PC-9 (cell line): ENCODE measurements around the gene ATP2B2. TPM values are rescaled to one million over a fixed set of nuclear protein-coding genes. Genes with fewer than 3 reads are reported as not detected.

Experiments
- BruUV-seq: library from RNA; stranded (reverse); fragments of 400-500 nt; replicated peaks from 2 replicates; lab custom pipeline; 2021; lab: Mats Ljungman, UMichigan
- CTCF ChIA-PET: fragments of 300-600 bp; sonication (Branson Sonifier 250); formaldehyde crosslinking; loops from one replicate; lab custom pipeline; 2022; ENCODE audit warnings: antibody characterized with exemption; lab: Charles Lee
- POLR2A ChIA-PET: fragments of 300-600 bp; sonication (Branson Sonifier 250); formaldehyde crosslinking; loops from one replicate; lab custom pipeline; 2022; ENCODE audit warnings: antibody characterized with exemption; ENCODE audit not compliant: unreplicated experiment; lab: Charles Lee
- DNase-seq, 2 experiments: peaks; one replicate each; pipeline versions ENCODE4 v3.0.0 to v3.0.0-alpha.2; 2015 to 2022; ENCODE audit warnings: mixed read lengths in 1 of 2
- H2AFZ ChIP-seq: fragments of 200-600 bp; sonication (generic); 2 replicates; pipeline ENCODE4 v1.8.1; 2017; ENCODE audit warnings: antibody characterized with exemption
- H3F3A ChIP-seq: fragments of 200-600 bp; sonication (generic); 2 replicates; pipeline ENCODE4 v1.8.1; 2017; ENCODE audit warnings: antibody characterized with exemption, mild to moderate bottlenecking, low read depth; ENCODE audit not compliant: insufficient read depth
- H3K27ac ChIP-seq: fragments of 200-600 bp; sonication (generic); 2 replicates; pipeline ENCODE4 v1.6.1; 2016; ENCODE audit warnings: mixed run types
- H3K27me3 ChIP-seq: fragments of 200-600 bp; sonication (generic); 2 replicates; pipeline ENCODE4 v1.6.1; 2016; ENCODE audit warnings: low read depth, mixed run types; ENCODE audit not compliant: insufficient read depth
- H3K36me3 ChIP-seq: fragments of 200-600 bp; sonication (generic); 2 replicates; pipeline ENCODE4 v1.6.1; 2016; ENCODE audit warnings: low read depth, mixed run types
- H3K4me1 ChIP-seq: fragments of 200-600 bp; sonication (generic); replicated peaks from 2 replicates; pipeline ENCODE4 v1.6.1; 2016; ENCODE audit warnings: mixed run types; ENCODE audit not compliant: insufficient read depth
- H3K4me2 ChIP-seq: fragments of 200-600 bp; sonication (generic); 2 replicates; pipeline ENCODE4 v1.6.1; 2017; ENCODE audit warnings: mixed run types
- H3K4me3 ChIP-seq: fragments of 200-600 bp; sonication (generic); 2 replicates; pipeline ENCODE4 v1.6.1; 2016; ENCODE audit warnings: mixed run types
- H3K79me2 ChIP-seq: fragments of 200-600 bp; sonication (generic); 2 replicates; pipeline ENCODE4 v1.6.1; 2017; ENCODE audit warnings: low read depth, mixed run types
- H3K9me2 ChIP-seq: fragments of 200-600 bp; sonication (generic); 2 replicates; pipeline ENCODE4 v1.8.1; 2017; ENCODE audit warnings: mild to moderate bottlenecking; ENCODE audit not compliant: insufficient read depth
- H3K9me3 ChIP-seq: fragments of 200-600 bp; sonication (generic); 2 replicates; pipeline ENCODE4 v1.8.1; 2016; ENCODE audit warnings: low read depth; ENCODE audit not compliant: insufficient read depth
- H4K20me1 ChIP-seq: fragments of 200-600 bp; sonication (generic); 2 replicates; pipeline ENCODE4 v1.8.1; 2017; ENCODE audit not compliant: insufficient read depth
- EZH2 ChIP-seq: fragments of 200-600 bp; sonication (generic); IDR thresholded peaks from 2 replicates; pipeline ENCODE4 v1.8.0; 2017; ENCODE audit warnings: antibody characterized with exemption, low read depth
- intact Hi-C: fragments of 100-400 bp; cut with micrococcal nuclease; formaldehyde crosslinking; loops from one replicate; pipeline ENCODE4 v1.10.0; 2022; ENCODE audit not compliant: unreplicated experiment
- total RNA-seq: library from RNA; stranded (reverse); gene quantifications from 2 replicates; pipeline ENCODE4 v1.2.3, GENCODE V29; 2021
- TF ChIP-seq, protein P1 (sequence below): fragments of 200-600 bp; sonication (generic); conservative IDR thresholded peaks from 2 replicates; pipeline ENCODE4 v1.6.1; 2017; ENCODE audit warnings: mixed run types, antibody characterized with exemption, mild to moderate bottlenecking, moderate library complexity

ATP2B2 gene
- total RNA-seq, 1 experiment from 2014 or later, result not detected

DNA sequence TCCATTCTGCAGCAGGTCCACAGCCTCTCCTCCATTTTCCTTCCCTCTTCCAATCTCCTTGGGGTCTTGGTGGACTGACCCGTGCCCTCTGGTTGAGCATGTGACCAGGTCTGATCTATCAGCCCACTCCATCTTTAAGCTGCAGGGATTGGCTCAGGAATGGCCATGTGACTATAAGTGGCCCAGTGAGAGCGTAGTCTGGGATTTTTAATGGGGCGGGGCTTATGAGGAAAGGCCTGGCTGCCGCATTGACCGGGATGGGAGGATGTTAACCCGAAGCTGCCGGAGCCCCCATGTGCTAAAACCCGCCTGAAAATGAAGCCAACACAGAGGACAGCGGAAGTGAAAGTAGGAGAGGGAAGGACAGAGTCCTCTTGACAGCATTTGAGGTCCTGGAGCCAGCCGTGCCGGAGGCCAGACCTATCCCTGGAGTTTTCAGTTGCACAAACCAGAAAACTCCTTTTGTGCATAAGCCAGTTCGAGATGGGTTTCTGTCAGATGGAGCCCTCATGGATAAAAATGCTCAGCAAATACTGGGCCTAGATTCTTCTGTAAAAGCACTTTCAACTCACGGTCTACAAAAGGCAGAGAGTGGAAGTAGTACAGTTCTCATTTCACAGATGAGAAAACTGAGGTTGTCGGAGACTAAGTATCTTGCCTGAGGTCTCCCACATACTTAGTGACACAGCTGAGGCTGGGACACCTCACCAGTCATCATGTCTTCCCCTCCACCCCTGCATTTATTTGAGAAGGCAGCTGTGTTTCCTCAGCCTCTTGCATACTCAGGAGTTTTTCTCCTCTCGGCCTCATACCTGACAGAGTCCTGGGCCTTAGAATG, 61.9 kb downstream of the ATP2B2 start:
- POLR2A ChIA-PET, result no interaction called here
- Histone ChIP-seq H3K4me3 (no peak overlapping the region), H3K4me2 (no peak overlapping the region), H3F3A (no peaks in the 10 kb centered on the region), H3K4me1 (no peaks in the 10 kb centered on the region), H3K27me3 (peaks cover 97% of the 10 kb centered on the region), H3K9me2 (no peaks in the 10 kb centered on the region), H3K79me2 (no peaks in the 10 kb centered on the region), H3K36me3 (no peaks in the 10 kb centered on the region), H2AFZ (no peak overlapping the region), H3K27ac (no peak overlapping the region), H4K20me1 (no peaks in the 10 kb centered on the region), H3K9me3 (no peaks in the 10 kb centered on the region)
- intact Hi-C loops, result no loop called here
- no peak for TF ChIP-seq EZH2
- TF ChIP-seq, protein P1, sequence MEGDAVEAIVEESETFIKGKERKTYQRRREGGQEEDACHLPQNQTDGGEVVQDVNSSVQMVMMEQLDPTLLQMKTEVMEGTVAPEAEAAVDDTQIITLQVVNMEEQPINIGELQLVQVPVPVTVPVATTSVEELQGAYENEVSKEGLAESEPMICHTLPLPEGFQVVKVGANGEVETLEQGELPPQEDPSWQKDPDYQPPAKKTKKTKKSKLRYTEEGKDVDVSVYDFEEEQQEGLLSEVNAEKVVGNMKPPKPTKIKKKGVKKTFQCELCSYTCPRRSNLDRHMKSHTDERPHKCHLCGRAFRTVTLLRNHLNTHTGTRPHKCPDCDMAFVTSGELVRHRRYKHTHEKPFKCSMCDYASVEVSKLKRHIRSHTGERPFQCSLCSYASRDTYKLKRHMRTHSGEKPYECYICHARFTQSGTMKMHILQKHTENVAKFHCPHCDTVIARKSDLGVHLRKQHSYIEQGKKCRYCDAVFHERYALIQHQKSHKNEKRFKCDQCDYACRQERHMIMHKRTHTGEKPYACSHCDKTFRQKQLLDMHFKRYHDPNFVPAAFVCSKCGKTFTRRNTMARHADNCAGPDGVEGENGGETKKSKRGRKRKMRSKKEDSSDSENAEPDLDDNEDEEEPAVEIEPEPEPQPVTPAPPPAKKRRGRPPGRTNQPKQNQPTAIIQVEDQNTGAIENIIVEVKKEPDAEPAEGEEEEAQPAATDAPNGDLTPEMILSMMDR, result no peak
- DNase-seq, result no peak
- BruUV-seq, result no TSS peak
- CTCF ChIA-PET, result no interaction called here

DNA sequence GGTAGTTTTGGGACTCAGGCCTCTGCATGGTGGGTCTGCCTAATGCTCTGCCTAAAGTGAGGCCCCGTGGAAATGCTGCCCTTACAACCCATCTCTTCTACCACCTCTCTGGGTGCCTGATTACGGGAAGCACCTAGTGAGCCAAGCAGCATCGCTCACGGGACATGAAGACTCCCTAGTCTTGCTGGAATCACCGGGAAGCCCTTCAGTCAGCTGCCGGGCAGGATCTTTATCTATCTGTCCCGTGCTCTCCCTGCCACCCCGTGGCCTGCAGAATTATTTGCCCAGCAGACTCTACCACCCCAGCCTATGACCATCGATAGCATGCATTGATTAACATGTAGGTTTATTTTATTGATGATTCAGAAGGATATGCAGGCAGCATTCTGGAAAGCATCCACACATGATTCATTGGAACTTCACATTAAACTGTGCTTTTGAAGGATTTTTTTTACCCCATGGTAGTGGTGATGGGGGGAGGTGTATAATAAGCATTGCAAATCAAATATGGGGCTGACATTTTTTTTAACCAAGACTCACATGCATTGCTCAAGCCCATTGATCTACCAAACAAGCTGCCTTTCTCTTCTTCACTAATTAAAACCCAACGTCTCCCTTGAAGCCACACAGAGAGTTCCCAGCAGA, 63.1 kb downstream of the ATP2B2 start:
- Histone ChIP-seq H3K36me3 (no peaks in the 10 kb centered on the region), H3K4me2 (no peak overlapping the region), H3K4me3 (no peak overlapping the region), H3K9me2 (no peaks in the 10 kb centered on the region), H3K9me3 (no peaks in the 10 kb centered on the region), H4K20me1 (no peaks in the 10 kb centered on the region), H2AFZ (no peak overlapping the region), H3K27me3 (peaks cover 97% of the 10 kb centered on the region), H3K4me1 (no peaks in the 10 kb centered on the region), H3K27ac (no peak overlapping the region), H3F3A (no peaks in the 10 kb centered on the region), H3K79me2 (no peaks in the 10 kb centered on the region)
- ChIA-PET CTCF (no interaction called here), POLR2A (no interaction called here)
- BruUV-seq, result no TSS peak
- intact Hi-C loops, result no loop called here
- no peak for DNase-seq
- TF ChIP-seq, protein P1, result no peak
- no peak for TF ChIP-seq EZH2

DNA sequence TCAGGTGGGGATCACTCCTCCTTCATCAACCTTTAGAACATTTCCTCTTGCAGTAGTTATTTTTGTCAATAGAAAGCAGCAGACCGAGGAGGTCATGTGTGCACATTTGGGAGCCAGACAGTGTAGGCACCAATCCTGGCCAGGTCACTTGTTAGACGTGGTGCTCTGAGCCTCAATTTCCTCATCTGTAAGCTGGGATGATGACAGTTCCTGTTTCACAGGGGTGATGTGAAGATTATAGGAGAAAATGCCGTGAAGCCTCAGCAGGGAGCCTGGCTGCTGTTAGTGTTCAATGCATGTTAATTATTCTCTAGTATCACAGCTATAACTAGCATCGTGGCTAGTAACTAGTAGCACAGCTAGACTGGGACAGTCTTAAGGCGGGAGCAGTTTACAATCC, 64.7 kb downstream of the ATP2B2 start:
- Histone ChIP-seq H3K36me3 (no peaks in the 10 kb centered on the region), H2AFZ (no peak overlapping the region), H3K4me1 (no peaks in the 10 kb centered on the region), H3K79me2 (no peaks in the 10 kb centered on the region), H3K9me3 (no peaks in the 10 kb centered on the region), H3K9me2 (no peaks in the 10 kb centered on the region), H3K27me3 (peaks cover 87% of the 10 kb centered on the region), H3K4me2 (no peak overlapping the region), H4K20me1 (no peaks in the 10 kb centered on the region), H3F3A (no peaks in the 10 kb centered on the region), H3K27ac (no peak overlapping the region), H3K4me3 (no peak overlapping the region)
- POLR2A ChIA-PET, result no interaction called here
- DNase-seq, result no peak
- intact Hi-C loops, result no loop called here
- CTCF ChIA-PET, result no interaction called here
- BruUV-seq, result no TSS peak
- TF ChIP-seq, protein P1, result no peak
- no peak for TF ChIP-seq EZH2
